ENCODE results near the gene DSC1. TPM values are rescaled to one million over a fixed set of nuclear protein-coding genes. Genes with fewer than 3 reads are reported as not detected.

Gene DSC1
- total RNA-seq, 2 experiments from 2014 or later, result 1.6 to 1.7 TPM

- peaks cover 2% of the 10 kb centered on the region for H3K9me3 Mint-ChIP-seq
- H3K4me3 Mint-ChIP-seq, result no peak overlapping the region
- peaks cover 12% of the 10 kb centered on the region for H3K36me3 Mint-ChIP-seq (ENCODE audit: low read depth)
- ChIA-PET CTCF (no interaction called here), POLR2A (no interaction called here)
- intact Hi-C loops (cut with DNase I, micrococcal nuclease), result no loop called here
- H3K27me3 Mint-ChIP-seq, result no peaks in the 10 kb centered on the region
- no peaks in the 10 kb centered on the region for H3K4me1 Mint-ChIP-seq (ENCODE audit: low read depth)
- H3K27ac Mint-ChIP-seq, result no peak overlapping the region
- Histone ChIP-seq H3K27ac (ENCODE audit: low read depth in 1 of 2, low read length in 2 of 2) (no peak overlapping the region), H3K9me3 (ENCODE audit: control insufficient read depth in 1 of 2, insufficient read depth in 1 of 2, low read length in 2 of 2) (peaks cover 0 to 6% of the 10 kb centered on the region in 2 experiments), H3K36me3 (ENCODE audit: insufficient read depth, low read length) (no peaks in the 10 kb centered on the region), H3K4me3 (ENCODE audit: low read length) (no peak overlapping the region), H3K27me3 (ENCODE audit: control insufficient read depth in 1 of 2, insufficient read depth in 2 of 2, low read length in 2 of 2) (no peaks in the 10 kb centered on the region), H3K4me1 (ENCODE audit: insufficient read depth, low read length) (no peaks in the 10 kb centered on the region)
- TF ChIP-seq CTCF (IDR thresholded peaks at IDR 0.05), result no peak
- ATAC-seq (ENCODE audit: poor library complexity), result no peak
- DNase-seq, result no peak
Measured at GRCh38 chr18:31149351-31149750, 13.3 kb downstream of the DSC1 start.

- H3K9me3 ChIP-seq (ENCODE audit: control insufficient read depth in 1 of 2, insufficient read depth in 1 of 2, low read length in 2 of 2), result peaks cover 0 to 6% of the 10 kb centered on the region in 2 experiments
- no peaks in the 10 kb centered on the region for H3K4me1 ChIP-seq (ENCODE audit: insufficient read depth, low read length)
- intact Hi-C loops (cut with DNase I, micrococcal nuclease), result no loop called here
- DNase-seq (no peak), ATAC-seq (ENCODE audit: poor library complexity) (no peak)
- H3K9me3 Mint-ChIP-seq, result peaks cover 2% of the 10 kb centered on the region
- TF ChIP-seq CTCF (IDR thresholded peaks at IDR 0.05), result no peak
- H3K36me3 Mint-ChIP-seq (ENCODE audit: low read depth), result peaks cover 12% of the 10 kb centered on the region
- no peaks in the 10 kb centered on the region for H3K36me3 ChIP-seq (ENCODE audit: insufficient read depth, low read length)
- no peaks in the 10 kb centered on the region for H3K27me3 Mint-ChIP-seq
- H3K27ac ChIP-seq (ENCODE audit: low read depth in 1 of 2, low read length in 2 of 2), result no peak overlapping the region
- POLR2A ChIA-PET, result no interaction called here
- H3K4me3 ChIP-seq (ENCODE audit: low read length), result no peak overlapping the region
- no peaks in the 10 kb centered on the region for H3K4me1 Mint-ChIP-seq (ENCODE audit: low read depth)
- H3K4me3 Mint-ChIP-seq, result no peak overlapping the region
- no peak overlapping the region for H3K27ac Mint-ChIP-seq
- no peaks in the 10 kb centered on the region for H3K27me3 ChIP-seq (ENCODE audit: control insufficient read depth in 1 of 2, insufficient read depth in 2 of 2, low read length in 2 of 2)
- CTCF ChIA-PET, result no interaction called here
Measured at GRCh38 chr18:31148600-31148999, 14.1 kb downstream of the DSC1 start.

- Mint-ChIP-seq H3K4me1 (ENCODE audit: low read depth) (no peaks in the 10 kb centered on the region), H3K27ac (no peak overlapping the region), H3K9me3 (peaks cover 2% of the 10 kb centered on the region), H3K36me3 (ENCODE audit: low read depth) (peaks cover 12% of the 10 kb centered on the region), H3K4me3 (no peak overlapping the region), H3K27me3 (no peaks in the 10 kb centered on the region)
- intact Hi-C loops (cut with DNase I, micrococcal nuclease), result no loop called here
- Histone ChIP-seq H3K36me3 (ENCODE audit: insufficient read depth, low read length) (no peaks in the 10 kb centered on the region), H3K4me3 (ENCODE audit: low read length) (no peak overlapping the region), H3K27me3 (ENCODE audit: control insufficient read depth in 1 of 2, insufficient read depth in 2 of 2, low read length in 2 of 2) (no peaks in the 10 kb centered on the region), H3K4me1 (ENCODE audit: insufficient read depth, low read length) (no peaks in the 10 kb centered on the region), H3K27ac (ENCODE audit: low read depth in 1 of 2, low read length in 2 of 2) (no peak overlapping the region), H3K9me3 (ENCODE audit: control insufficient read depth in 1 of 2, insufficient read depth in 1 of 2, low read length in 2 of 2) (peaks cover 0 to 6% of the 10 kb centered on the region in 2 experiments)
- ChIA-PET CTCF (no interaction called here), POLR2A (no interaction called here)
- no peak for TF ChIP-seq CTCF (IDR thresholded peaks at IDR 0.05)
- no peak for ATAC-seq (ENCODE audit: poor library complexity)
- DNase-seq, result no peak
Measured at GRCh38 chr18:31146809-31147208, 15.8 kb downstream of the DSC1 start.

Measured in CD4-positive, alpha-beta T cell (primary cell).